ENCODE measurements around the gene NCOA3.

NCOA3 gene

DNA sequence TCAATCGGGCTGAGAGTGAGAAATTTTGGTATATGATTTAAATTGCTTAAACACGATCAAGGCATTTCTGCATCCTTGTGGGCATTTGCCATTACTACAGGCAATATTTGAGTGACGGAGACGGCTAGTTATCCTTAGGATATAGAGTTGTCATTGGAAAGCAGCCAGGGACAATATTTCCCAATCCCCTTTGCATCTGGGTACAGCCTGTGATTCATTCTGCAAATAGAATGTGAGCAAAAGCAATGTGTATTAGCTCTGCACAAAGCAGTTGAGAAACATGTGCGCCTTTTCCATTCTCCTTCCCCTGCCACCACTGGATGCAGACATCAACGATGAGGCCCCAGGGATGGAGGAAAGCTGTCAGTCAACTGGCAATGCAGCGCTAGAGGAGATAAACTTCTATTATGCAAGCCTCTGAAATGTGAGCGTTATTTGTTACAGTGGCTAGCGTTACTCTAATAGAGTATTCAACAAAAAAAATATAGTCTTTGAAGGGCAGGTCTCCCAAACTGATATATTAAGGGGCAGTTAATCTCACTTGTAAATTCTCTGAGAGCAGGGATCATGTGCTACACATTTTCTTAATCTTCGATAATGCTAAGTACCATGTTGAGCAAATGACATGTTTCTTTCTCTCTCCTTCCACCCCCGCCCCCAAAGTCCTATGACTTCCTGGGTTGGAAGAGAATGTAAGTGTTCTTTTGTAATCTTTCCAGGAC, 37.1 kb upstream of the NCOA3 start:
- in situ Hi-C loops (cut with HindIII; ENCODE audit: low sequenced_read_pairs), result no loop called here
- no peak for TF ChIP-seq CTCF (IDR thresholded peaks at IDR 0.05; ENCODE audit: low read depth, low read length, missing control alignments)
- DNase-seq (ENCODE audit: low read depth), result peak; percentile 87
- H3K4me3 ChIP-seq (ENCODE audit: low read depth, low read length), result no peak overlapping the region

- DNase-seq (ENCODE audit: low read depth), result no peak
- in situ Hi-C loops (cut with HindIII; ENCODE audit: low sequenced_read_pairs), result no loop called here
- TF ChIP-seq CTCF (IDR thresholded peaks at IDR 0.05; ENCODE audit: low read depth, low read length, missing control alignments), result no peak
- no peak overlapping the region for H3K4me3 ChIP-seq (ENCODE audit: low read depth, low read length)
Measured at GRCh38 chr20:47465335-47466090, 36.2 kb upstream of the NCOA3 start.

DNA sequence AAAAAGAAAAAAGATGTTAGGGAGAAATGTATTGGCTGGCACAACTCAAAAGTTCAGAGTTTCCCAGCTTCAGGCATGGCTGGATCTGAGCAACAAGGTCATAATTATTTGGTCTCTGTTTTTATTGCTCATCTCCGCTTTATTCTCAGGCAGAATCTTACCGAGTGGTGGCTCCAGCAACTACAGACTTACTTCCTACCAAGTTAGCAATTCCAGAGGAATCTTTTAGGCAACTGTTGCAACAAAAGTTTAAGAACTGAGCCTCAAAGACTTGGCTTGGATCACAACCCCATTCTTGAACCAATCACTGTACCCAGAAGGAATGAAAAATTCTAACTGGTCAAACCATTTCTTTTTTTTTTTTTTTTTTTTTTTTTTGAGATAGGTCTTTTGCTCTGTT, 35.5 kb upstream of the NCOA3 start:
- TF ChIP-seq CTCF (IDR thresholded peaks at IDR 0.05; ENCODE audit: low read depth, low read length, missing control alignments), result no peak
- no peak overlapping the region for H3K4me3 ChIP-seq (ENCODE audit: low read depth, low read length)
- in situ Hi-C loops (cut with HindIII; ENCODE audit: low sequenced_read_pairs), result no loop called here
- no peak for DNase-seq (ENCODE audit: low read depth)

DNA sequence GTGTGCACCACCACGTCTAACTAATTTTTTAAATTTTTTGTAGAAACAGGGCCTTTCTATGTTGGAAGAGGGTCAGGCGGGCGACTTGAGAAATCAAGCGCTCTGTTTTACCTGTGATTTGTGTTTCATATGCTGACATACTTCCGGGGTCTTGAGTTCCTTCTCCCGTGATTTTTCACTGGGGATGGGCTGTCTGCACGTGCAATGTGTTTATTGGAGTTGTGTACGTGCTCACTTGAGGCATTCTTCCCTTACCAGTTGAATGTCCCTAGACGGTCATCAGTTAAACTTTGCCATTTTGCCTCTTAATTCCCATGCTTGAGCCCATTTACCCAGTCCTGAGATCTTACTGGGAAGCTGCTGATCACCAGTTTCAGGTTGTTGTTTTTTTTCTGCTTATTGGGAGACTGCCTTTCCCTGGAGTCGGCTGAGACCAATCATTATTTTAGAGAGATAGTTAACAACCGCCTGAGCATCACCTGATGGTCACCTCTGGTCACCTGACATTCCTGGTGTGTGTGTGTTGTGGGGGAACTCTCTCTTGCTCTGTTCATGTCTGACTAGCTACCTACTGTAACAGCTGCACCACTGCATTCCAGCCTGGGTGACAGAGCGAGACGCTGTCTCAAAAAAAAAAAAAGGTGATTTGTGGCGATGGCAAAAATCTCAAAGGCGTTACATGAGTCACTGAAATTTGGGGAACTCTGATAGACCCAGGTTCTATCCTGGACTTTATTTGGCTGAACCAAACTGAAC, 34.8 kb upstream of the NCOA3 start:
- H3K4me3 ChIP-seq (ENCODE audit: low read depth, low read length), result no peak overlapping the region
- DNase-seq (ENCODE audit: low read depth), result no peak
- TF ChIP-seq CTCF (IDR thresholded peaks at IDR 0.05; ENCODE audit: low read depth, low read length, missing control alignments), result no peak
- in situ Hi-C loops (cut with HindIII; ENCODE audit: low sequenced_read_pairs), result no loop called here

DNA sequence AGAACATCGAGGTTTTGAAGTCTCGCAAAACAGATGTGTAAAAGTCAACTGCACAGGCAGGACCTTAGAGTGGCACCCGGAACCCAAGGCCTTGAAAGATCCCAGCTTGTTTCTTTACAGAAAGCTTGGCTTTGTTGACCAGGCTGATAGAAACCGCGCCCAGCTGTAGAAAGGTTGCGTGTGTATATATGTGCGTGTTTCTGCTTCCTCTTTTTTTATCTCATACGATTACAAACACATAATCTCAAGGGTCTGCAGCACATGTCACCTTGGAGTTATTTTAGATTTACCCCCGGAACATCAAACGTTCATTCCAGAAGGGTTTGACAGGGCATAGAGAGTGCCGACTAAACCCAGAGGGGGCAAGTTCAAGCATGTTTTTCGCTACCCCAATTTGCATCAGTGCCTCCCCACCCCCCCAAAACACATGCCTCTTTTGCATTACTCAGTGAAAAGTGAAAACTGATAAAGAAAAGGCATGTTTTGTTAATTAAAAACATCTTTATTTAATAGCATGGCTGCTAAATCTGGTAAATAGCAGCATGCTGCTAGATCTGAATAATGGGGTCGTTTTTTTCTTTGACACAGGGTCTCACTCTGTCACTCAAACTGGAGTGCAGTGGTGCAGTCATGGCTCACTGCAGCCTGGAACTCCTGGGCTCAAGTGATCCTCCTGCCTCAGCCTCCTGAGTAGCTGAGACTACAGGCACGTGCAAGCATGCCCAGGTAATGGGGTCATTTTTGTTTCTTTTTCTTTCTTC, 33.2 kb upstream of the NCOA3 start:
- no peak for TF ChIP-seq CTCF (IDR thresholded peaks at IDR 0.05; ENCODE audit: low read depth, low read length, missing control alignments)
- no peak for DNase-seq (ENCODE audit: low read depth)
- no peak overlapping the region for H3K4me3 ChIP-seq (ENCODE audit: low read depth, low read length)
- in situ Hi-C loops (cut with HindIII; ENCODE audit: low sequenced_read_pairs), result no loop called here
